WI38 (cell line): ENCODE data around the gene CABYR.

Source experiments
- H3K4me3 ChIP-seq: 2 replicates; pipeline ENCODE4 v1.5.1; 2011; ENCODE audit warnings: low read depth, mild to moderate bottlenecking, control low read depth, low read length
- TF ChIP-seq, protein P1 (sequence below): IDR thresholded peaks from 2 replicates; pipeline ENCODE4 v1.5.1; 2012; ENCODE audit warnings: low read depth, mild to moderate bottlenecking, control low read depth, low read length

The CABYR gene

GRCh38 chr18:24138789-24139616 is at the start of gene CABYR:
Gene CABYR (plus strand): TSS chr18:24139062. CDS start chr18:24143115, 4,053 bp downstream.
- H3K4me3 ChIP-seq: peak within 1 kb of the TSS; percentile 66
- TF ChIP-seq, protein P1, sequence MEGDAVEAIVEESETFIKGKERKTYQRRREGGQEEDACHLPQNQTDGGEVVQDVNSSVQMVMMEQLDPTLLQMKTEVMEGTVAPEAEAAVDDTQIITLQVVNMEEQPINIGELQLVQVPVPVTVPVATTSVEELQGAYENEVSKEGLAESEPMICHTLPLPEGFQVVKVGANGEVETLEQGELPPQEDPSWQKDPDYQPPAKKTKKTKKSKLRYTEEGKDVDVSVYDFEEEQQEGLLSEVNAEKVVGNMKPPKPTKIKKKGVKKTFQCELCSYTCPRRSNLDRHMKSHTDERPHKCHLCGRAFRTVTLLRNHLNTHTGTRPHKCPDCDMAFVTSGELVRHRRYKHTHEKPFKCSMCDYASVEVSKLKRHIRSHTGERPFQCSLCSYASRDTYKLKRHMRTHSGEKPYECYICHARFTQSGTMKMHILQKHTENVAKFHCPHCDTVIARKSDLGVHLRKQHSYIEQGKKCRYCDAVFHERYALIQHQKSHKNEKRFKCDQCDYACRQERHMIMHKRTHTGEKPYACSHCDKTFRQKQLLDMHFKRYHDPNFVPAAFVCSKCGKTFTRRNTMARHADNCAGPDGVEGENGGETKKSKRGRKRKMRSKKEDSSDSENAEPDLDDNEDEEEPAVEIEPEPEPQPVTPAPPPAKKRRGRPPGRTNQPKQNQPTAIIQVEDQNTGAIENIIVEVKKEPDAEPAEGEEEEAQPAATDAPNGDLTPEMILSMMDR: no peak

DNA sequence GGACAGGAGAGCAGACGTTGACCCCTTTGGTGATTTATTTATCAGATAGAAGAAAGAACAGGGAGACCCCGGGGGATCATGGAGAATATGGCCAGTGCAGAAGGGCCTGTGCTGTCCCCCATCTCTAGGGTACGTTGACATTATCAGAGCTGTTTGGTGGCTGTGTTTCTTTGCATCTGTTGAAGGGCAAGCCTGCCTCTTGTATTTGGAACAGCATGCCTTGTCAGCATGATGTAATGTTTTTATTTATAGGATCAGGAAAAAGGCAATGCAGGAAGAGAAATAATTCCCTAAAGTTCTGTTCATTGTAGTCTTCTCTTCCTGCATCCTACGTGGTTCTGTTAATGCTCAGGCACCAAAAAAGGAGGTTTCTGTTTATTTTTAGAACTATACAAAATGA is 49.8 kb upstream of the CABYR start:
- H3K4me3 ChIP-seq: no peak overlapping the region
- TF ChIP-seq, protein P1: no peak

DNA sequence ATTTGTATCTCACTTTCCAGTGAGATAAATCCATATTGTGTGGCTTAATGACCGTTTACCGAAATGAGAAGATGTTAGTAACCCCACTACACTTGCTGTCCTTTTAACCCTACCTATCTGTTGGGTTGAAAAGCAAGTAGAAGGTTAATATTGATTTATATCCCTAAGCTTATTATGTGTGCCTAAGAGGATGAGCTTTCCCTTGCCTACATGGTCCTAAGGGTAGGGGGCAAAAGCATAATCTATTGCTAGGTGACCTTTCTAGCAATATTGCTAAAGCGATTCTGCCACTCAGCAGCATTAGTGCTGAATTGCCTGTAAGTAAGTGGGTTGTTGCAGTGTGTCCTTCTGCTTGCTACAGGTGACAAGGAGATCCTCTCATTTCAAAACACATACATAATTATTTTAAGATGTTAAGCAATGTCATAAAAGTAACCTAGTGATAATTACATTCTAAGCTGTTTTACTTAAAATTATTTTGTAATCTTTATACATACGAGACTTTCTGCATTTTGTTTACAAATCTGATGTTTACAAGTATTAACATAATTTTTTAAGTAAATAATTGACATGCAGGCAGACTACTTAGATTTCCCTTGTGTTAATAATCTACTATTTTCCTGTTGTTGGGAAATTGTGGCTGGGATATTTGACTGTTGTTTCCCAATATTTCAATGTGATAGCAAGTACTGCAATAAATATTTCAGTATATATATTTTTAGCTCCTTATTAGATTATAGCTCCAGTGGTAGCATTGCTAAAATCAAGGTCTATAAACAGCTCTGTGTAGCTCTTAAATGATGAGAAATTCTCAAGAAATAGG is 49.1 kb upstream of the CABYR start:
- no peak overlapping the region for H3K4me3 ChIP-seq
- TF ChIP-seq, protein P1: no peak

DNA sequence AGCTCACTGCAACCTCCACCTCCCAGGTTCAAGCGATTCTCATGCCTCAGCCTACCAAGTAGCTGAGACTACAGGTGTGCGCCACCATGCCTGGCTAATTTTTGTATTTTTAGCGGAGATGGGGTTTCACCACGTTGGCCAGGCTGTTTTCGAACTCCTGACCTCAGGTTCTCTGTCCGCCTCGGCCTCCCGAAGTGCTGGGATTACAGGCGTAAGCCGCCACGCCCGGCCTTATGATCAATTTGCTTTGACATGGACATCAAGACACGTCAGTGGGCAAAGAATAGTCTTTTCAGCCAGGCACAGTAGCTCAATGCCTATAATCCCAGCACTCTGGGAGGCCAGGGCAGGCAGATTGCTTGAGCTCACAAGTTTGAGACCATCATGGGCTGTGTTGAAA is 48.0 kb upstream of the CABYR start:
- TF ChIP-seq, protein P1: no peak

GRCh38 chr18:24094561-24094960 is 44.3 kb upstream of the CABYR start:
- TF ChIP-seq, protein P1: no peak
- no peak overlapping the region for H3K4me3 ChIP-seq

More for the DNA sequence above, 48.0 kb upstream of the CABYR start:
- H3K4me3 ChIP-seq: no peak overlapping the region

DNA sequence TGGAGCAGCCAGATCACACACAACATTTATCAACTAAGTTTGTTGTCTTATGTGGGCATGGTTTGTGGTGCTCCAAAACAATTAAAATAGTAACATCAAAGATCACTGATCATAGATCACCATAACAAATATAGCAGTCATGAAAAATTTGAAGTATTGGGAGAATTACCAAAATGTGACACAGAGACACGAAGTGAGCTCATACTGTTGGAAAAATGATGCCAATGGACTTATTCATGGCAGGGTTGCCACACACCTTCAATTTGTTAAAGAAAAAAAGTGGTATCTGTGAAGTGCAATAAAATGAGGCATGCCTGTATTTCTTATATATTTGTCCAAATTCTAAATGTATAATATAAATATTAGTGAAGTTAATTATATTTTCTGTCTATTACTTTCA is 42.9 kb upstream of the CABYR start:
- TF ChIP-seq, protein P1: no peak

More for the DNA sequence above, 42.9 kb upstream of the CABYR start:
- H3K4me3 ChIP-seq: no peak overlapping the region
